ENCODE measurements around the gene AKAP13. TPM values are rescaled to one million over a fixed set of nuclear protein-coding genes. Genes with fewer than 3 reads are reported as not detected.
"Not testable (repeated sequence)": the region's sequence is repeated elsewhere in the genome, so short reads cannot be mapped to it uniquely, and the experiment has no call there.

Gene AKAP13
- total RNA-seq, 1 experiment from 2014 or later: 36.0 TPM

- DNase-seq (ENCODE audit: low read depth, low spot score); in situ Hi-C loops (cut with HindIII; ENCODE audit: low pct_unique_long_range_greater_than_20kb, low sequenced_read_pairs): not testable (repeated sequence)
Measured at GRCh38 chr15:85345196-85345918, 35.0 kb upstream of the AKAP13 start.

- peak; percentile 40 for DNase-seq (ENCODE audit: low read depth, low spot score)
Measured at GRCh38 chr15:85346462-85347084, 33.8 kb upstream of the AKAP13 start.

GRCh38 chr15:85347264-85348047 is 32.9 kb upstream of the AKAP13 start:
- not testable (repeated sequence) for DNase-seq (ENCODE audit: low read depth, low spot score)

More at GRCh38 chr15:85346462-85347084, 33.8 kb upstream of the AKAP13 start:
- in situ Hi-C loops (cut with HindIII; ENCODE audit: low pct_unique_long_range_greater_than_20kb, low sequenced_read_pairs): not testable (repeated sequence)

GRCh38 chr15:85348048-85348766 is 32.2 kb upstream of the AKAP13 start:
- in situ Hi-C loops (cut with HindIII; ENCODE audit: low pct_unique_long_range_greater_than_20kb, low sequenced_read_pairs); DNase-seq (ENCODE audit: low read depth, low spot score): not testable (repeated sequence)

More at GRCh38 chr15:85347264-85348047, 32.9 kb upstream of the AKAP13 start:
- in situ Hi-C loops (cut with HindIII; ENCODE audit: low pct_unique_long_range_greater_than_20kb, low sequenced_read_pairs): not testable (repeated sequence)

- DNase-seq (ENCODE audit: low read depth, low spot score); in situ Hi-C loops (cut with HindIII; ENCODE audit: low pct_unique_long_range_greater_than_20kb, low sequenced_read_pairs): not testable (repeated sequence)
Measured at GRCh38 chr15:85349062-85349461, 31.3 kb upstream of the AKAP13 start.

GRCh38 chr15:85350395-85350794 is 30.0 kb upstream of the AKAP13 start:
- in situ Hi-C loops (cut with HindIII; ENCODE audit: low pct_unique_long_range_greater_than_20kb, low sequenced_read_pairs): no loop called here
- DNase-seq (ENCODE audit: low read depth, low spot score): no peak

- in situ Hi-C loops (cut with HindIII; ENCODE audit: low pct_unique_long_range_greater_than_20kb, low sequenced_read_pairs); DNase-seq (ENCODE audit: low read depth, low spot score): not testable (repeated sequence)
Measured at GRCh38 chr15:85351501-85351900, 28.9 kb upstream of the AKAP13 start.

GRCh38 chr15:85351965-85352364 is 28.4 kb upstream of the AKAP13 start:
- DNase-seq (ENCODE audit: low read depth, low spot score): no peak
- in situ Hi-C loops (cut with HindIII; ENCODE audit: low pct_unique_long_range_greater_than_20kb, low sequenced_read_pairs): no loop called here

GRCh38 chr15:85353516-85353915 is 26.9 kb upstream of the AKAP13 start:
- DNase-seq (ENCODE audit: low read depth, low spot score): no peak
- in situ Hi-C loops (cut with HindIII; ENCODE audit: low pct_unique_long_range_greater_than_20kb, low sequenced_read_pairs): no loop called here

- in situ Hi-C loops (cut with HindIII; ENCODE audit: low pct_unique_long_range_greater_than_20kb, low sequenced_read_pairs): no loop called here
- DNase-seq (ENCODE audit: low read depth, low spot score): no peak
Measured at GRCh38 chr15:85354461-85354860, 25.9 kb upstream of the AKAP13 start.

GRCh38 chr15:85354948-85355347 is 25.5 kb upstream of the AKAP13 start:
- in situ Hi-C loops (cut with HindIII; ENCODE audit: low pct_unique_long_range_greater_than_20kb, low sequenced_read_pairs): no loop called here
- no peak for DNase-seq (ENCODE audit: low read depth, low spot score)

- DNase-seq (ENCODE audit: low read depth, low spot score): no peak
- in situ Hi-C loops (cut with HindIII; ENCODE audit: low pct_unique_long_range_greater_than_20kb, low sequenced_read_pairs): no loop called here
Measured at GRCh38 chr15:85356276-85356675, 24.1 kb upstream of the AKAP13 start.

GRCh38 chr15:85361323-85361722 is 19.1 kb upstream of the AKAP13 start:
- in situ Hi-C loops (cut with HindIII; ENCODE audit: low pct_unique_long_range_greater_than_20kb, low sequenced_read_pairs): no loop called here

GRCh38 chr15:85362436-85363081 is 17.8 kb upstream of the AKAP13 start:
- in situ Hi-C loops (cut with HindIII; ENCODE audit: low pct_unique_long_range_greater_than_20kb, low sequenced_read_pairs): no loop called here
- no peak for DNase-seq (ENCODE audit: low read depth, low spot score)

More at GRCh38 chr15:85361323-85361722, 19.1 kb upstream of the AKAP13 start:
- no peak for DNase-seq (ENCODE audit: low read depth, low spot score)

- no peak for DNase-seq (ENCODE audit: low read depth, low spot score)
- in situ Hi-C loops (cut with HindIII; ENCODE audit: low pct_unique_long_range_greater_than_20kb, low sequenced_read_pairs): no loop called here
Measured at GRCh38 chr15:85365980-85366379, 14.4 kb upstream of the AKAP13 start.

- DNase-seq (ENCODE audit: low read depth, low spot score): no peak
- in situ Hi-C loops (cut with HindIII; ENCODE audit: low pct_unique_long_range_greater_than_20kb, low sequenced_read_pairs): no loop called here
Measured at GRCh38 chr15:85367741-85368140, 12.7 kb upstream of the AKAP13 start.

- in situ Hi-C loops (cut with HindIII; ENCODE audit: low pct_unique_long_range_greater_than_20kb, low sequenced_read_pairs): no loop called here
- DNase-seq (ENCODE audit: low read depth, low spot score): no peak
Measured at GRCh38 chr15:85374831-85375230, 5.6 kb upstream of the AKAP13 start.
